COR-L47 (cell line): ENCODE results near the gene KDM2B.

Experiments
- DNase-seq: peaks from one replicate; lab custom pipeline; 2025; lab: John Stamatoyannopoulos, UW

Gene KDM2B

GRCh38 chr12:121530600-121531355 is 50.0 kb downstream of the KDM2B start:
- DNase-seq = no peak

- DNase-seq = no peak
These were observed 51.6 kb downstream of the KDM2B start for GRCh38 chr12:121529184-121529583.

DNA sequence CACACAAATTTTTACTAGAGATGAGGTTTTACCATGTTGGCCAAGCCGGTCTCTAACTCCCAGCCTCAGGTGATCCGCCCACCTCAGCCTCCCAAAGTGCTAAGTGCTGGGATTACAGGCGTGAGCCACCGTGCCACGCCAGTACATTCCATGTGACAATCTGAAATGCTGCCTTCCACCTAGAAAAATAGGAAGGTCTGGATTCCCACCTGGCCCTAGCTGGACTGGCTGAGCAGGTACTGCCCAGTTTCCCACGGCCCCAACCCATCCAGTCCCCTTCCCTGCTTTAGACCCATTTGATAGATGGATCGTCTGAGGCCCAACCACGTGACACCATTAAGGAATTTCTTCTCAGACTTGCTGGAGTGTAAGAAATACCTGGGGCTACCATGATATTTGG is 55.4 kb downstream of the KDM2B start:
- no peak for DNase-seq

GRCh38 chr12:121524196-121524916 is 56.5 kb downstream of the KDM2B start:
- no peak for DNase-seq

DNA sequence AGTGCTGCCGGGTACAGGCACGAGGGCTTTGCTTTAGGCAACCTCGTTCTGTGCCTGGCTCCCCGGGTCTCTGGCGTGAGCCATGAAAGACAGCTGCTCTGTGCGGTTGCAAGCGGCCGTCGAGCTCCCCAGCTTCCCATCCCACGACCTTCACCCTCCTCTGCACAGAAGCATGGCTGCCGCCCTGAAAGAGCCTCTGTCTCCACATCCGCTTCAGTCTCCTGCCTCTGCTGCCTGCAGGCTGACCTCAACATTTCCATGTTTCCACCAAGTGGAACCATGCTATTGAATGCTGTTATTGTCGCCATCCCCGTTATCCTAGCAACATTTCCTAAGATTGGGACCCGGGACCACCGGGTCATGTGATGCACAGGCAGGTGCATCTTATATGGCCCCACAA is 57.1 kb downstream of the KDM2B start:
- no peak for DNase-seq

DNA sequence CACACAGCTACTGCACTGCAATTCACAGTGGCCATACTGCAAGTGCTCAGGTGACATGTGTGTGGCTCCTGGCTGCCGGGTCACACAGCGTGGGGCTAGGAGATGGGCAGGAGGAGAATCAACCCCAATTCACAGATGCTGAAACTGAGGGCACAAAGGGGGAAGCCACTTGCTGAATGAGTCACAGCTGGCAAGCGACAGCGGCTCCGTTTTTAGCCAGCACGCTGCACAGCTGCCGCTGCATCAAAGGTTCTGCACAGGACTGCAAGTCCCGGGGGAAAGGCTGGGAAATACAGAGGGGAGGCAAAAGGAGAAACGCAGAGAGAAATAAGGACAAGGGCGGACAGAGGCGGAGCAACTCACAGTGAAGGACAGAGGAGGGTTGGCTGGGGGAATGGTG is 57.9 kb downstream of the KDM2B start:
- no peak for DNase-seq

DNA sequence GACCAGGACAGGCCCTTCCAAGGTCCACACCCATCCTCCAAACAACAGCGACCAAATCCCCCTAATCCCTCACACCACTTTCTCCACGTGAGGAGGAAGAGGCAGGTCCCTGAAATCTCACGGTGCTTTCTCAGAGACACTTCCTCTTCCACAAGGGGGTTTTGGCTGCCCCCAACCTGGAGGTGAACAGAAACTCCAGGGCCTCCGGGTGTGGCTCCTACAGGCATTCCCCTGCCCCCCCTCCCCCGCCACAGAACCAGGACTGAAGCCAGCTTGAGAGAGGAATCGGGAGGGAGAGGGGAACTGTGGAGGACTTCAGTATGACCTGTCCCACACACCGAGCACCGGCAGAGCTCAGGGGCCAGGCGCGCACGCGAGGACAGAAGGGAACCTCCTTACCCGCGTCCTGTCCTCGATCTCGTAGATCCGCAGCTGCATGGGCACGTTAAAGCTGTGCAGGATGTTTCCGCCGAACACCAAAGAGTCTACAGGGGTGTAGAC is 60.2 kb downstream of the KDM2B start:
- no peak for DNase-seq

GRCh38 chr12:121520119-121520518 is 60.7 kb downstream of the KDM2B start:
- no peak for DNase-seq

DNA sequence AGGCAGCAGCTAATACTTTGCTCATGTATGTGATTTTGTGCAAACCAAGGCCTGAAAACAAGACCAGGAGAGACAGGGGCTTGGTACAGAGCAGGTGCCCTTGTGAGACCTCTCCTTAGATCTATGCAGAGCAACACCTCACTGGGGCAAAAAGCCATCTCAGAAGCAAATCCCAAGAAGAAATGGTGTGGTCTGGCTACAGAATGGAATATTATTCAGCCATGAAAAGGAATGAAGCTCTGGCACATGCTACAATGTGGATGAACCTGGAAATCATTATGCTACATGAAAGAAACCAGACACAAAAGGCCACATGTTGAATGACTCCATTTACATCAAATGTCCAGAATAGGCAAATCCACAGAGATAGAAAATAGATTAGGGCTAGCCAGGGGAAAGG is 61.6 kb downstream of the KDM2B start:
- DNase-seq = no peak

DNA sequence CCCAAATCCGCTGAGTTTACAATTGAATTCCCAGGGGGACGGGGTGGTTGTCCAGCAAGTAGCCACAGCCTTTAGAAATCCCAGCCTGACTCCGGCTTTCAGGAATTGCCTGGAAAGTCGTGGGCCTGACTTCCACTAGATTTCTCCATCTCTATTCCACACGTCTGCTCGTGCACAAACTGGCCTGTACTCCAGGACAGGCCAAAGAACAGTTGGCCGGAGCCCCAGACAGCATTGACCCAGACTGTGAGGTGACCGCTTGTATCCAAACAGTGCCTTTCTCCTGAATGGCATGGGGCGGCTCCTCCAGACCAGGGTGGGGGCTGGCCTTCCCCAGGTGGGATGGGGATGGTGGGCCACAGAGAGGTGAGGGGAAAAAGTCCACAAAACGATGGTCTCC is 62.2 kb downstream of the KDM2B start:
- DNase-seq = no peak

GRCh38 chr12:121516437-121517011 is 64.3 kb downstream of the KDM2B start:
- no peak for DNase-seq

DNA sequence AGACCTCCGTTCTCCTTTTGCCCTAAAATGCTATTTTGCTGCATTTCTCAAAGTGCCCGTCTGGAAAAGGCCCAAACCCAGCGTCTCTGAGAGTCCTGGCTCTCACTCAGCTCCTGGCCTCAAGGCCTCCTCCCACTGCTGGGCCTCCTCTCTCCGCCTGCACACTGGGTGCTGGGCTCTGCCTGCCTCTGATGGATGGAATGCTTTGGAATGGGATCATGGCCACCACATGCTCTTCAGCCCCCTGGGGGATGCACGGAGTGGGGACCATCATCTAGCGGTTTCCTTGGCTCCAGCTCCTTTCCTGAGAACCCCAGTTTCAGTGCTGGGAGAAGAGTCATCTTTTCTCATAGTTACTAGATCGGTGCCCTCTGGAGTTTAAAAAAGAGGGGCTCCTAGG is 65.2 kb downstream of the KDM2B start:
- no peak for DNase-seq

GRCh38 chr12:121514184-121514742 is 66.6 kb downstream of the KDM2B start:
- no peak for DNase-seq

DNA sequence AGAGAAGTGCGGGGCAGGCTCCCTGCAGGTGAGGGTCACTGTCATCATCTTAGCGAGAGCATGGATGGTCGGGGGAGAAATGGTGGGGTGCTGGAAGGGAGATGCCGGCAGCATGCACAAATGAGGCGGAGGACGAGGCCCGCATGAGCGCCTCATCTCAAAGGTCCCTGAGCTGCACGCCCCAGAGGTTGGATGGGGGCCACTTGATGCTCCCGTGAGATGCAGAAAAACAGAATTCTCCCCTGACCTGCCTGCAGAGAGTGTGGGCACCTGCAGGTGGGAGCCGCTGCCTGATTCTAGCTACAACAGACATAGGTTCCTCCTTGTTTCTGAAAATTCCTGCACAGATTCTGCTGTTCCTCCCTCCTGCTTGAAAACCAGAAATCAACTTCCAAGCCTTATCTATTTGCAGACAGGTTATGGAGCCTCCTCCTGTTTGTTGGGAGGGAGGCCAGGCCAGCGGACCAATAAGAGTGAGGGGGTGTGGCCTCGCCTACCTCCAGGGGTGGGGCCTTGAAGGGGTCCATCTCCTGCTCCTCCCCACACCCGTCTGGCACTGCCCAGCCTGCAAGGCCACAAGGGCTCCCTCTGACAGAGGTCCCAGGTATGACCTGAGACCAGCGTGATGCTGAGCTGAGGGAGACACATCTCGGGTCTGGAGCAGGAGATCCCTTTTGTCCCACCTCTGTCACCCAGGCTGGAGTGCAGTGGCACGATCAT is 67.2 kb downstream of the KDM2B start:
- DNase-seq = peak; percentile 15

DNA sequence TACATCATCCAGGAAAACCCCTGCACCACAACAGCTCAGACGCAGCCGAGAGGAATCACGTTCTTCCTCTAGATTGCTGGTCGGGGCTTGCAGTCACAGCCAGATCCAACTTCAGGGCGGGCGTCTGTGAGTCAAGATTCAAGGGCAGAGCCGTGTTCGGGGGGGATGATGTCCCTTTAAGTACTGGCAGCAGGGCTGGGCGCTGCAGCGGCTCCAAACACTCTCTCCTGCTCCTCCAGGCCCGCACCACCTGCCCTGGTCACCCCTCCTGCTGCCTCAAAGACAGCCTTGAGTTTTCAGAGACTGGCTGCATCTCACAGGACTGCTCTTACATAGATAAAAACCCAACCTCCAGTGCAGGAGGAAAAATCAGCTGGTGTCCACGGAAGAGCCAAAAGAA is 68.3 kb downstream of the KDM2B start:
- DNase-seq = no peak

DNA sequence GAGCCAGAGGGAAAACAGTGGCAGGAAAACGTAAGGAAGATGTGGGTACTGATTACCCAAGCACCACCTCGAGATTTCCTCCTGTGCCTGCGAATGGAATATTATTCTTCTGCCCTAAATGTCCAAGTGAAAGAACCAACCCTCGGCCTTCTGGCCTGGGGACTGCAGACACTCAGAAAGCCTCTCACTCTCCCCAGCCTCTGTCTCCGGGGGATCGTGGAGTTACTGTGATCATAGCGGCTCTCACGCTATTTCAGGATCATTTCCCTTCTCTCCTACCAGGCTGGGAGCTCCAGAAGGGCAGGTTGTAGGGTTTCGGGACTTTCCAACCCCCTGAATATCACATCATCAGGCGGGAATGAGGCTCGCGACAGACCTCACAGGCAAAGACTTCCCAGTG is 68.9 kb downstream of the KDM2B start:
- DNase-seq = no peak

GRCh38 chr12:121509339-121509738 is 71.5 kb downstream of the KDM2B start:
- DNase-seq = no peak

DNA sequence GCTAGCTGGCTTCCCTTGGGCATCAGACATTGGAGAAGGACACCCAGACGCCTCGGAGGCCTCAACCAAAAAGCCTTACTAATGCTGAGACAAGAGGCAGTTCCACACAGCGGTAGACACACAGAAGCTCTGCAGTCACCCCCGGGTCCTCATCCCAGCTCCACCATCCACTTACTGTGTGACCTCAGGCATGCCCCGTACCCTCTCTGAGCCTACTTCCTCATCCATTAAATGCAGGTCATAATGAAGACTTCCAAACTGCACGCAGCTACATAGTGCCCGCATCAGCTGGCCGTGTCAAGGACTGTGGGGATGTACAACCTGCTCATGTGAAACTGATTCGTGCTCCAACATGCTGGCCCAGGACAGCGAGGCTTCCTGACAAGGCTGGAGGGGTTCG is 72.3 kb downstream of the KDM2B start:
- no peak for DNase-seq

DNA sequence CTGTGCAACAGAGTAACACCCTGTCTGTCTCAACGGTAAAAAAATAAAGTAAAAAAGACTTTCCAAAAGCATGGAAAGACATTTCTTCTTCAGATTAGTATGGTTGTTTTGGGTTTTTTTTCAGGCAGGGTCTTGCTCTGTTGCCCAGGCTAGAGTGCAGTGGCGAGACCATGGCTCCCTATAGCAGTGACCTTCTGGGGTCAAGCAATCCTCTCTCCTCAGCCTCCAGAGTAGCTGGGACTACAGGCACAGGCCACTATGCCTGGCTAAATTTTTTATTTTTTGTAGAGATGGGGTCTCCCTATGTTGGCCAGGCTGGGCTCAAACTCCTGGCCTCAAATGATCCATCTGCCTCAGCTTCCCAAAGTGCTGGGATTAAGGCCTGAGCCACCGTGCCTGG is 72.8 kb downstream of the KDM2B start:
- no peak for DNase-seq

GRCh38 chr12:121507245-121507644 is 73.6 kb downstream of the KDM2B start:
- DNase-seq = no peak

DNA sequence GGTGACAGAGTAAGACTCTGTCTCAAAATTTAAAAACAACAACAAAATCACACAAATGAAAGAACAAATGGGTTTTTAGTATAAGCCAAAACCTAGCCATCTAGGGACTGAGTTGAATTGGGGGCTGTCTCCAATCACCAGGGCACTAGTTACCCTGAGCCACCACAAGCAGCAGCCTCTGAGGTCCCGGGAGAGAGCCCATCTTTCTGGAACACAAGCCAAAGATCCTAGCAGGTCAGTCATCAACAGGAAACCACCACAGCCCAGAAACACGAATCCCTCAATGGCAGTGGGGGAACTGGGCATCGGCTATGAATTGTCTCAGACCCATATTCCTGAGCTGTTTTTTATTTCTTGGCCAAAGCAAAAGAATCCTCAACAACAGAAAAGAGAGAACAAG is 75.3 kb downstream of the KDM2B start:
- DNase-seq = no peak

GRCh38 chr12:121504505-121504904 is 76.3 kb downstream of the KDM2B start:
- no peak for DNase-seq
